GM12878 (cell line): ENCODE measurements around the gene CISTR. TPM values are rescaled to one million over a fixed set of nuclear protein-coding genes. Genes with fewer than 3 reads are reported as not detected.

Experiments used
- ATAC-seq: fragments of 200-7000 bp; cut with Tn5 transposase; 3 replicates; pipeline ENCODE4 v1.9.1; 2020; ENCODE audit warnings: mild to moderate bottlenecking, moderate library complexity
- BruUV-seq: library from RNA; stranded (reverse); fragments of 400-500 nt; replicated peaks from 2 replicates; lab custom pipeline; 2021; lab: Mats Ljungman, UMichigan
- CTCF ChIA-PET: fragments of 300-600 bp; sonication (Branson Sonifier 250); formaldehyde crosslinking; extraction: SDS; loops from one replicate; lab custom pipeline; 2021; ENCODE audit warnings: inconsistent platforms; lab: Yijun Ruan, JAX
- POLR2A ChIA-PET: fragments of 350-600 bp; formaldehyde crosslinking; extraction: SDS; loops from one replicate; lab custom pipeline; 2021; ENCODE audit warnings: inconsistent platforms; lab: Charles Lee
- RAD21 ChIA-PET: fragments of 300-600 bp; sonication (Branson Sonifier 250); formaldehyde crosslinking; loops from one replicate; lab custom pipeline; 2023; ENCODE audit warnings: antibody characterized with exemption; ENCODE audit not compliant: unreplicated experiment; lab: Charles Lee
- SMC1A ChIA-PET: fragments of 300-600 bp; sonication (Branson Sonifier 250); formaldehyde crosslinking; loops from one replicate; lab custom pipeline; 2023; ENCODE audit not compliant: unreplicated experiment, uncharacterized antibody; lab: Charles Lee
- DNase-seq: peaks from one replicate; pipeline ENCODE4 v3.0.0-alpha.2; 2011; ENCODE audit warnings: low read depth, low spot score
- FAIRE-seq: peaks from 3 replicates; lab custom pipeline; 2011; peaks lifted over from hg19 to GRCh38; lab: Jason Lieb, UNC
- H2AFZ ChIP-seq: 2 replicates; pipeline ENCODE4 v1.6.0; 2011; ENCODE audit warnings: low read depth, low read length, control low read depth; ENCODE audit not compliant: control insufficient read depth
- H3K27ac ChIP-seq: 2 replicates; pipeline ENCODE4 v1.5.1; 2011; ENCODE audit warnings: control low read depth; ENCODE audit not compliant: control insufficient read depth, insufficient read depth
- H3K27me3 ChIP-seq, 2 experiments: replicated peaks in 1 of 2; 2 replicates each; pipeline versions ENCODE4 v1.6.0 to v1.6.1; 2011; ENCODE audit warnings: low read length in 1 of 2; ENCODE audit not compliant: control insufficient read depth in 2 of 2, insufficient read depth in 2 of 2
- H3K36me3 ChIP-seq, 2 experiments: 2 replicates each; pipeline ENCODE4 v1.5.1; 2011; ENCODE audit warnings: low read length in 1 of 2; ENCODE audit not compliant: control insufficient read depth in 2 of 2, insufficient read depth in 2 of 2
- H3K4me1 ChIP-seq: 2 replicates; pipeline ENCODE4 v1.6.1; 2011; ENCODE audit warnings: mild to moderate bottlenecking, low read length, moderate library complexity, mixed read lengths; ENCODE audit not compliant: control insufficient read depth, insufficient read depth
- H3K4me2 ChIP-seq: 2 replicates; pipeline ENCODE4 v1.6.0; 2011; ENCODE audit warnings: control low read depth; ENCODE audit not compliant: control insufficient read depth, insufficient read depth
- H3K4me3 ChIP-seq: fragments of 200-600 bp; sonication (generic); 2 replicates; pipeline ENCODE4 v1.5.1; 2016
- H3K79me2 ChIP-seq: 2 replicates; pipeline ENCODE4 v1.6.0; 2011; ENCODE audit warnings: low read length; ENCODE audit not compliant: control insufficient read depth, insufficient read depth
- H3K9ac ChIP-seq: 2 replicates; pipeline ENCODE4 v1.8.0; 2011; ENCODE audit warnings: low read length, control low read depth, mixed read lengths; ENCODE audit not compliant: control insufficient read depth, insufficient read depth
- H3K9me3 ChIP-seq: replicated peaks from 3 replicates; pipeline ENCODE4 v1.5.1; 2011; ENCODE audit warnings: mild to moderate bottlenecking, low read length; ENCODE audit not compliant: control insufficient read depth, insufficient read depth
- H4K20me1 ChIP-seq: 2 replicates; pipeline ENCODE4 v1.6.0; 2011; ENCODE audit not compliant: control insufficient read depth, insufficient read depth
- BRCA1 ChIP-seq: IDR thresholded peaks from 2 replicates; pipeline ENCODE4 v1.6.1; 2011; ENCODE audit warnings: low read depth, low read length, improper control_type of control experiment
- ETV6 ChIP-seq, 2 experiments: fragments of 450-650 bp in 1 of 2; IDR thresholded peaks in 1 of 2; conservative IDR thresholded peaks in 1 of 2; 2 replicates each; pipeline ENCODE4 v1.6.1; 2014; ENCODE audit warnings: antibody characterized with exemption in 1 of 2, borderline replicate concordance in 1 of 2, low read depth in 1 of 2, mild to moderate bottlenecking in 1 of 2, moderate library complexity in 1 of 2
- GATAD2B ChIP-seq: fragments of 450-650 bp; conservative IDR thresholded peaks from 2 replicates; pipeline ENCODE4 v1.6.1; 2017; ENCODE audit warnings: low read depth, mild to moderate bottlenecking, moderate library complexity
- HDGF ChIP-seq: fragments of 450-650 bp; IDR thresholded peaks from 2 replicates; pipeline ENCODE4 v1.6.1; 2016; ENCODE audit warnings: antibody characterized with exemption
- JUNB ChIP-seq: IDR thresholded peaks from 2 replicates; pipeline ENCODE4 v1.6.1; 2016; ENCODE audit warnings: antibody characterized with exemption, mild to moderate bottlenecking
- MTA3 ChIP-seq: IDR thresholded peaks from 2 replicates; pipeline ENCODE4 v1.6.1; 2012; ENCODE audit warnings: low read length, inconsistent platforms, borderline replicate concordance
- MYC ChIP-seq: IDR thresholded peaks from 2 replicates; pipeline ENCODE4 v1.6.1; 2011; ENCODE audit warnings: mild to moderate bottlenecking, low read length, moderate library complexity, inconsistent platforms; ENCODE audit not compliant: insufficient read depth, insufficient replicate concordance, insufficient read length, severe bottlenecking
- NFIC ChIP-seq: IDR thresholded peaks from 2 replicates; pipeline ENCODE4 v1.6.1; 2012; ENCODE audit warnings: low read depth, mild to moderate bottlenecking, inconsistent platforms, low read length, moderate library complexity
- NR2F1 ChIP-seq: fragments of 450-650 bp; conservative IDR thresholded peaks from 2 replicates; pipeline ENCODE4 v1.6.1; 2017; ENCODE audit warnings: mild to moderate bottlenecking
- POLR2AphosphoS5 ChIP-seq: IDR thresholded peaks from 2 replicates; pipeline ENCODE4 v1.6.1; 2011; ENCODE audit warnings: mild to moderate bottlenecking, low read length, inconsistent platforms
- WGBS: methylation state at CpG from one replicate; pipeline ENCODE4 v1.1.6; 2016; ENCODE audit warnings: low lambda C conversion rate; ENCODE audit not compliant: insufficient replicate concordance, insufficient coverage; ENCODE audit errors: missing lambda C conversion rate; 5-methylcytosine and 5-hydroxymethylcytosine counted together
- in situ Hi-C: fragments of 300-500 bp; cut with MboI; formaldehyde crosslinking; loops from 9 replicates; pipeline ENCODE4 v1.14.3; 2018; ENCODE audit warnings: mixed read lengths
- intact Hi-C: fragments of 100-400 bp; cut with micrococcal nuclease; formaldehyde crosslinking; loops from one replicate; pipeline ENCODE4 v1.14.2; 2022; ENCODE audit not compliant: unreplicated experiment
- polyA plus RNA-seq, 11 experiments: library from polyadenylated mRNA; depleted of rRNA in 4 of 11; unstranded in 6 of 11; stranded (reverse) in 5 of 11; fragments of >200 nt; fragmentation: Nextera tagmentation in 4 of 11; fragmentation: Illumina TruSeq in 1 of 11; extraction: Ambion mirVana in 4 of 11; extraction: Trizol in 1 of 11; gene quantifications; 1 replicate in 1 of 11; 2 replicates in 10 of 11; pipeline versions ENCODE4 v1.2.1 to v1.2.3, GENCODE V29; 2011 to 2016; ENCODE audit warnings: inconsistent platforms in 2 of 11, missing spikeins in 2 of 11, low read depth in 1 of 11
- total RNA-seq, 4 experiments: library from RNA; depleted of rRNA in 3 of 4; stranded (reverse); fragments of >200 nt in 3 of 4; fragmentation: Illumina TruSeq in 1 of 4; extraction: Trizol in 1 of 4; gene quantifications; 2 replicates each; pipeline versions ENCODE4 v1.2.1 to v1.2.3, GENCODE V29; 2013 to 2021
- TF ChIP-seq, protein P1 (sequence below): fragments of 450-650 bp; formaldehyde crosslinking; IDR thresholded peaks from 2 replicates; pipeline ENCODE4 v1.5.0; 2022; ENCODE audit warnings: mild to moderate bottlenecking, missing genetic modification characterization
- TF ChIP-seq, protein P2 (sequence below): IDR thresholded peaks from 2 replicates; pipeline ENCODE4 v1.6.1; 2012; ENCODE audit warnings: low read depth, low read length, improper control_type of control experiment

CISTR gene
- total and polyA plus RNA-seq, 10 of the 15 experiments (the other 5 are each of a cell fraction or from before 2014, with no cell fraction given), result 0.26 TPM; not detected in 9

GRCh38 chr12:53795927-53796326 is 44.1 kb upstream of the CISTR start (continued):
- TF ChIP-seq, protein P1, sequence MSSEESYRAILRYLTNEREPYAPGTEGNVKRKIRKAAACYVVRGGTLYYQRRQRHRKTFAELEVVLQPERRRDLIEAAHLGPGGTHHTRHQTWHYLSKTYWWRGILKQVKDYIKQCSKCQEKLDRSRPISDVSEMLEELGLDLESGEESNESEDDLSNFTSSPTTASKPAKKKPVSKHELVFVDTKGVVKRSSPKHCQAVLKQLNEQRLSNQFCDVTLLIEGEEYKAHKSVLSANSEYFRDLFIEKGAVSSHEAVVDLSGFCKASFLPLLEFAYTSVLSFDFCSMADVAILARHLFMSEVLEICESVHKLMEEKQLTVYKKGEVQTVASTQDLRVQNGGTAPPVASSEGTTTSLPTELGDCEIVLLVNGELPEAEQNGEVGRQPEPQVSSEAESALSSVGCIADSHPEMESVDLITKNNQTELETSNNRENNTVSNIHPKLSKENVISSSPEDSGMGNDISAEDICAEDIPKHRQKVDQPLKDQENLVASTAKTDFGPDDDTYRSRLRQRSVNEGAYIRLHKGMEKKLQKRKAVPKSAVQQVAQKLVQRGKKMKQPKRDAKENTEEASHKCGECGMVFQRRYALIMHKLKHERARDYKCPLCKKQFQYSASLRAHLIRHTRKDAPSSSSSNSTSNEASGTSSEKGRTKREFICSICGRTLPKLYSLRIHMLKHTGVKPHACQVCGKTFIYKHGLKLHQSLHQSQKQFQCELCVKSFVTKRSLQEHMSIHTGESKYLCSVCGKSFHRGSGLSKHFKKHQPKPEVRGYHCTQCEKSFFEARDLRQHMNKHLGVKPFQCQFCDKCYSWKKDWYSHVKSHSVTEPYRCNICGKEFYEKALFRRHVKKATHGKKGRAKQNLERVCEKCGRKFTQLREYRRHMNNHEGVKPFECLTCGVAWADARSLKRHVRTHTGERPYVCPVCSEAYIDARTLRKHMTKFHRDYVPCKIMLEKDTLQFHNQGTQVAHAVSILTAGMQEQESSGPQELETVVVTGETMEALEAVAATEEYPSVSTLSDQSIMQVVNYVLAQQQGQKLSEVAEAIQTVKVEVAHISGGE (CRISPR knock-in tag), result no peak
- TF ChIP-seq HDGF (no peak), JUNB (no peak), MTA3 (no peak), POLR2AphosphoS5 (no peak), NR2F1 (no peak)

DNA sequence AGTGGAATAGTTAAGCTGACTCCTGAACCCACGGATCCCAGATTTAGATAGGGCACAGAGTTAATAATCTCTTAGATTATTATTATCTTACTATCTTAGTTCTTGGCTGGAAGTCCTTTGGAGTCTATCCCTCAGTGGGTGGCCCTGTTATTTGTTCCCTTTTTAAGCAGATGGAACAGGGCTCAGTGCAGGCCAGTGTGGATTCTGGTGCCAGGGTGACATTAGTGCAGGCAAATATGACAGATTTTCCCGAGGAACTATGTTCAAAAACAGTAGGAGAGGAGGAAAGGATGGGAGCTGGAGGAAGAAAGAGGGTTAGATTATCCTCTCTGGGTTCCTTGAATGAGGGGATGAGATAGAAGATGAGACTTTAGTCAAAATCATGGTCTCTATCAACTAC is 41.4 kb upstream of the CISTR start:
- H4K20me1 ChIP-seq, result no peaks in the 10 kb centered on the region
- no peak overlapping the region for H3K4me2 ChIP-seq
- DNase-seq (no peak), FAIRE-seq (no peak), ATAC-seq (no peak)
- in situ Hi-C loops (no loop called here), intact Hi-C loops (loop anchor here (10.0 kb wide), 1 partner anchor 192 kb away; the partner anchor contains the start of gene HOXC10)
- H2AFZ ChIP-seq, result no peak overlapping the region
- BruUV-seq, result no TSS peak
- POLR2A ChIA-PET, result no interaction called here
- H3K27me3 ChIP-seq, result no peaks in the 10 kb centered on the region
- H3K36me3 ChIP-seq, result no peaks in the 10 kb centered on the region
- no peak overlapping the region for H3K9ac ChIP-seq
- CTCF ChIA-PET, result interaction anchor here (1.1 to 1.7 kb wide), 6 partner anchors 10 to 196 kb away, joined by 3 to 8 read pairs (median 4); no protein-coding TSS in a partner anchor
- no peaks in the 10 kb centered on the region for H3K9me3 ChIP-seq
- H3K27ac ChIP-seq, result no peak overlapping the region
- WGBS, result 0% methylated on average over 2 of the region's 2 CpGs
- SMC1A ChIA-PET, result interaction anchor here (0.6 to 1.4 kb wide), 3 partner anchors 25 to 141 kb away, joined by 3 read pairs; no protein-coding TSS in a partner anchor
- H3K79me2 ChIP-seq, result no peaks in the 10 kb centered on the region
- H3K4me1 ChIP-seq, result no peaks in the 10 kb centered on the region
- RAD21 ChIA-PET, result no interaction called here
- TF ChIP-seq GATAD2B (no peak), MYC (no peak), BRCA1 (no peak), ETV6 (conservative IDR thresholded peaks at IDR 0.05 in 1 of 2, IDR thresholded peaks at IDR 0.05 in 1 of 2; ENCODE audit: borderline replicate concordance in 1 of 2, low read depth in 1 of 2) (no peak), NFIC (no peak)
- TF ChIP-seq, protein P2, sequence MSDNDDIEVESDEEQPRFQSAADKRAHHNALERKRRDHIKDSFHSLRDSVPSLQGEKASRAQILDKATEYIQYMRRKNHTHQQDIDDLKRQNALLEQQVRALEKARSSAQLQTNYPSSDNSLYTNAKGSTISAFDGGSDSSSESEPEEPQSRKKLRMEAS, result no peak
- TF ChIP-seq, all 136 proteins: peak for 0
- H3K4me3 ChIP-seq, result no peak overlapping the region
